OCI-LY7 (cell line): Measurements from ENCODE around the gene TM4SF1. TPM values are rescaled to one million over a fixed set of nuclear protein-coding genes. Genes with fewer than 3 reads are reported as not detected.
"Not testable (repeated sequence)": the region's sequence is repeated elsewhere in the genome, so short reads cannot be mapped to it uniquely, and the experiment has no call there.

Experiments
- BruUV-seq: library from RNA; stranded (reverse); fragments of 400-500 nt; replicated peaks from 2 replicates; lab custom pipeline; 2021; lab: Mats Ljungman, UMichigan
- CTCF ChIA-PET: fragments of 300-600 bp; sonication (Branson Sonifier 250); formaldehyde crosslinking; loops from one replicate; lab custom pipeline; 2022; ENCODE audit warnings: antibody characterized with exemption; ENCODE audit not compliant: unreplicated experiment; lab: Charles Lee
- POLR2A ChIA-PET: fragments of 300-600 bp; sonication (Branson Sonifier 250); formaldehyde crosslinking; loops from one replicate; lab custom pipeline; 2022; ENCODE audit warnings: antibody characterized with exemption; lab: Charles Lee
- DNase-seq: peaks from one replicate; pipeline ENCODE4 v3.0.0-alpha.2; 2015; ENCODE audit warnings: low spot score
- H2AFZ ChIP-seq: fragments of 200-600 bp; sonication (generic), shearing (Covaris generic); 2 replicates; pipeline ENCODE4 v1.6.1; 2014; ENCODE audit warnings: mild to moderate bottlenecking, antibody characterized with exemption, low read length, moderate library complexity
- H3K27ac ChIP-seq: fragments of 200-600 bp; sonication (generic); 2 replicates; pipeline ENCODE4 v1.5.1; 2014; ENCODE audit warnings: mixed run types, low read depth, mild to moderate bottlenecking, moderate library complexity, low read length, inconsistent platforms; ENCODE audit not compliant: poor library complexity, severe bottlenecking
- H3K36me3 ChIP-seq: fragments of 200-600 bp; sonication (generic); 2 replicates; pipeline ENCODE4 v1.6.1; 2014; ENCODE audit warnings: mild to moderate bottlenecking, antibody characterized with exemption, low read length, moderate library complexity, mixed read lengths; ENCODE audit not compliant: insufficient read depth
- H3K4me1 ChIP-seq: fragments of 200-600 bp; sonication (generic); 2 replicates; pipeline ENCODE4 v1.5.1; 2014; ENCODE audit warnings: mild to moderate bottlenecking, low read length; ENCODE audit not compliant: insufficient read depth, poor library complexity, severe bottlenecking
- H3K4me2 ChIP-seq: fragments of 200-600 bp; sonication (generic); 2 replicates; pipeline ENCODE4 v1.6.1; 2014; ENCODE audit warnings: mild to moderate bottlenecking, low read length
- H3K4me3 ChIP-seq: fragments of 200-600 bp; sonication (generic); 2 replicates; pipeline ENCODE4 v1.5.1; 2014; ENCODE audit warnings: mild to moderate bottlenecking, low read depth, low read length; ENCODE audit not compliant: poor library complexity, severe bottlenecking
- H3K79me2 ChIP-seq: fragments of 200-600 bp; sonication (generic); 2 replicates; pipeline ENCODE4 v1.6.1; 2016; ENCODE audit warnings: low read depth, mild to moderate bottlenecking, low read length, moderate library complexity, mixed read lengths; ENCODE audit not compliant: insufficient read depth
- H3K9me2 ChIP-seq: fragments of 200-600 bp; sonication (generic); 2 replicates; pipeline ENCODE4 v1.6.1; 2016; ENCODE audit warnings: mild to moderate bottlenecking, low read length, mixed read lengths; ENCODE audit not compliant: insufficient read depth
- H3K9me3 ChIP-seq: fragments of 200-600 bp; sonication (generic); 2 replicates; pipeline ENCODE4 v1.6.1; 2014; ENCODE audit warnings: mild to moderate bottlenecking, mixed run types, low read length, mixed read lengths
- H4K20me1 ChIP-seq: fragments of 200-600 bp; sonication (generic); 2 replicates; pipeline ENCODE4 v1.6.1; 2014; ENCODE audit warnings: mild to moderate bottlenecking, antibody characterized with exemption, low read length, moderate library complexity, mixed read lengths; ENCODE audit not compliant: insufficient read depth
- EZH2phosphoT487 ChIP-seq: fragments of 200-600 bp; sonication (generic); IDR thresholded peaks from 2 replicates; pipeline ENCODE4 v1.6.1; 2018; ENCODE audit warnings: low read depth, borderline replicate concordance, mild to moderate bottlenecking, mixed run types, antibody characterized with exemption, low read length, moderate library complexity, mixed read lengths
- intact Hi-C: fragments of 100-400 bp; cut with micrococcal nuclease; formaldehyde crosslinking; loops from one replicate; pipeline ENCODE4 v1.10.0; 2022; ENCODE audit not compliant: unreplicated experiment
- total RNA-seq, 2 experiments: library from RNA; depleted of rRNA in 1 of 2; stranded (reverse); fragments of >200 nt in 1 of 2; shearing (Covaris generic) in 1 of 2; gene quantifications; 2 replicates each; pipeline ENCODE4 v1.2.3, GENCODE V29; 2014 to 2022
- TF ChIP-seq, protein P1 (sequence below): fragments of 200-600 bp; sonication (generic); conservative IDR thresholded peaks from 2 replicates; pipeline ENCODE4 v1.5.1; 2014; ENCODE audit warnings: mild to moderate bottlenecking, antibody characterized with exemption, low read length, moderate library complexity, mixed read lengths

The TM4SF1 gene
- total RNA-seq, 2 experiments from 2014 or later: not detected

- ChIA-PET CTCF (no interaction called here), POLR2A (no interaction called here)
- no peaks in the 10 kb centered on the region for H3K79me2 ChIP-seq
- no peaks in the 10 kb centered on the region for H3K9me2 ChIP-seq
- H3K9me3 ChIP-seq: no peaks in the 10 kb centered on the region
- no TSS peak for BruUV-seq
- no peaks in the 10 kb centered on the region for H4K20me1 ChIP-seq
- no peak for DNase-seq
- H3K4me1 ChIP-seq: no peaks in the 10 kb centered on the region
- intact Hi-C loops: no loop called here
- TF ChIP-seq, protein P1, sequence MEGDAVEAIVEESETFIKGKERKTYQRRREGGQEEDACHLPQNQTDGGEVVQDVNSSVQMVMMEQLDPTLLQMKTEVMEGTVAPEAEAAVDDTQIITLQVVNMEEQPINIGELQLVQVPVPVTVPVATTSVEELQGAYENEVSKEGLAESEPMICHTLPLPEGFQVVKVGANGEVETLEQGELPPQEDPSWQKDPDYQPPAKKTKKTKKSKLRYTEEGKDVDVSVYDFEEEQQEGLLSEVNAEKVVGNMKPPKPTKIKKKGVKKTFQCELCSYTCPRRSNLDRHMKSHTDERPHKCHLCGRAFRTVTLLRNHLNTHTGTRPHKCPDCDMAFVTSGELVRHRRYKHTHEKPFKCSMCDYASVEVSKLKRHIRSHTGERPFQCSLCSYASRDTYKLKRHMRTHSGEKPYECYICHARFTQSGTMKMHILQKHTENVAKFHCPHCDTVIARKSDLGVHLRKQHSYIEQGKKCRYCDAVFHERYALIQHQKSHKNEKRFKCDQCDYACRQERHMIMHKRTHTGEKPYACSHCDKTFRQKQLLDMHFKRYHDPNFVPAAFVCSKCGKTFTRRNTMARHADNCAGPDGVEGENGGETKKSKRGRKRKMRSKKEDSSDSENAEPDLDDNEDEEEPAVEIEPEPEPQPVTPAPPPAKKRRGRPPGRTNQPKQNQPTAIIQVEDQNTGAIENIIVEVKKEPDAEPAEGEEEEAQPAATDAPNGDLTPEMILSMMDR: no peak
- no peak for TF ChIP-seq EZH2phosphoT487
- no peak overlapping the region for H3K4me3 ChIP-seq
- H3K4me2 ChIP-seq: no peak overlapping the region
- no peak overlapping the region for H2AFZ ChIP-seq
- H3K36me3 ChIP-seq: no peaks in the 10 kb centered on the region
- H3K27ac ChIP-seq: no peak overlapping the region
Observed at GRCh38 chr3:149381173-149382100, 4.0 kb upstream of the TM4SF1 start.

- H3K27ac ChIP-seq, H3K4me1 ChIP-seq, H3K4me2 ChIP-seq, H3K36me3 ChIP-seq, H3K9me2 ChIP-seq, H3K4me3 ChIP-seq, POLR2A ChIA-PET, H2AFZ ChIP-seq, DNase-seq, BruUV-seq, H3K79me2 ChIP-seq, H3K9me3 ChIP-seq, H4K20me1 ChIP-seq, CTCF ChIA-PET, intact Hi-C loops: not testable (repeated sequence)
Observed at GRCh38 chr3:149380220-149380619, 2.8 kb upstream of the TM4SF1 start.

DNA sequence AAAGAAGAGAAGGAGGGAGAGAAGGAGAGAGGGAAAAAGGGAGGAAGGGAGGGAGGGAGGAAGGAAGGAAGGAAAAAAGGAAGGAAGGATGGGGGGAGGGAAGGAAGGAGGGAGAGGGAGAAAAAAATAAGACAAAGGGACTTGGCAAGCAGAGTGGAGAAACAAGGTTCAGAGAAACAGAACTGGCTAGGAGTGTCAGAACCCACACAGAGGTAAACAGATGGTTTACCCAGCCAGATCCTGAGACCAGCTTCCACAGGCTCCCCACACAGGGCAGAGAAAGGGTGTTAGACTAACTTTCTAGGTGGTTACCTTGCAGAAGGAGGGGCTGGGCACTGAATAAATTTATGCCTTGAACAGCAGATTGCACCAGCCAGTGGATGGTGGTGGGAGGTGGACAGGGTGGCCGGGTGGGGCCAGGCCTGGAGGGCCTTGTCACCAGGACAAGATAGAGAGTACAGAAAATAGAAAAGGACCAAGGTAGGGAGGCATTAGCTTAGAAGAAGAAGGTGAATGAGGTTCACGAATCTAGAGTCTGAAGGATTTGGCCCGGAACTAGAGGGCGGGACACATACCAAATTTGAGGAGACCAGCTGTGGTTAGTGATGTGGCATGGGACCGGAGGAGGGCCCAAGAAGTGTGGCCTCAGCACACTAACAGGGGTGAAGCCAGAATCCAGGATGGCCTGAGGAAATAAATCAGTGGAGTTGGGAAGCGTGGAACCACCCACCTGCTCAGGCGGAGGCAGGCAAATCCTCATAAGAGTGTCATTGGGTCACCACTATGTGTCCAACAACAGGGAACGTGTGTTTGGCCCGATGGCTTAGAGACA lies 1.2 kb upstream of the TM4SF1 start:
- no peaks in the 10 kb centered on the region for H3K36me3 ChIP-seq
- CTCF ChIA-PET: no interaction called here
- no peaks in the 10 kb centered on the region for H3K4me1 ChIP-seq
- no peak overlapping the region for H3K27ac ChIP-seq
- no peaks in the 10 kb centered on the region for H3K9me3 ChIP-seq
- no peaks in the 10 kb centered on the region for H3K79me2 ChIP-seq
- H3K9me2 ChIP-seq: no peaks in the 10 kb centered on the region
- BruUV-seq: no TSS peak
- H3K4me2 ChIP-seq: no peak overlapping the region
- POLR2A ChIA-PET: no interaction called here
- H3K4me3 ChIP-seq: no peak overlapping the region
- no peak for DNase-seq
- intact Hi-C loops: no loop called here
- TF ChIP-seq, protein P1: no peak
- no peak for TF ChIP-seq EZH2phosphoT487
- H4K20me1 ChIP-seq: no peaks in the 10 kb centered on the region
- H2AFZ ChIP-seq: no peak overlapping the region
